Muscle of leg (tissue), 11 donors: ENCODE measurements around the gene TIAM2. TPM values are rescaled to one million over a fixed set of nuclear protein-coding genes. Genes with fewer than 3 reads are reported as not detected.

Experiments
- DNase-seq: peaks from one replicate; pipeline ENCODE4 v3.0.0; 2013
- H3K27ac ChIP-seq: one replicate; pipeline ENCODE4 v1.5.1; 2013; ENCODE audit warnings: mild to moderate bottlenecking, low read length, control low read depth
- H3K27me3 ChIP-seq: one replicate; pipeline ENCODE4 v1.6.1; 2013; ENCODE audit warnings: low read length; ENCODE audit not compliant: control insufficient read depth, insufficient read depth
- H3K36me3 ChIP-seq: one replicate; pipeline ENCODE4 v1.6.1; 2013; ENCODE audit warnings: low read length; ENCODE audit not compliant: control insufficient read depth, insufficient read depth
- H3K4me1 ChIP-seq: one replicate; pipeline ENCODE4 v1.6.1; 2013; ENCODE audit warnings: low read length; ENCODE audit not compliant: control insufficient read depth, insufficient read depth
- H3K4me3 ChIP-seq: one replicate; pipeline ENCODE4 v1.5.1; 2013; ENCODE audit warnings: low read length, control low read depth
- H3K9me3 ChIP-seq: replicated peaks from 2 replicates; pipeline ENCODE4 v1.6.1; 2013; ENCODE audit warnings: low read depth, low read length; ENCODE audit not compliant: control insufficient read depth
- WGBS: methylation state at CpG from one replicate; pipeline ENCODE4 v1.1.5; 2013; ENCODE audit warnings: missing lambda C conversion rate; ENCODE audit not compliant: insufficient coverage; 5-methylcytosine and 5-hydroxymethylcytosine counted together
- polyA plus RNA-seq, 8 donors: library from polyadenylated mRNA; unstranded; fragments of 120-200 nt; gene quantifications; one replicate each; pipeline versions ENCODE4 v1.2.1 to v1.2.3, GENCODE V29; 2013; ENCODE audit warnings: inconsistent platforms in 1 of 8, low replicate concordance in 1 of 8; ENCODE audit not compliant: insufficient read length in 8 of 8, insufficient read depth in 1 of 8
- total RNA-seq: library from RNA; stranded (reverse); fragments of 120-200 nt; gene quantifications from one replicate; pipeline ENCODE4 v1.2.4, GENCODE V29; 2013

The TIAM2 gene
- total and polyA plus RNA-seq, 9 donors = 11.3 to 16.7 (median 13.1) TPM

GRCh38 chr6:155155787-155156447 is 160.8 kb downstream of the TIAM2 start:
- H3K4me3 ChIP-seq = no peak overlapping the region
- H3K27me3 ChIP-seq = no peaks in the 10 kb centered on the region
- no peaks in the 10 kb centered on the region for H3K9me3 ChIP-seq
- H3K4me1 ChIP-seq = peaks cover 5% of the 10 kb centered on the region
- WGBS = 87% methylated on average over 8 of the region's 10 CpGs
- no peak for DNase-seq
- no peak overlapping the region for H3K27ac ChIP-seq
- H3K36me3 ChIP-seq = peaks cover 4% of the 10 kb centered on the region

GRCh38 chr6:155157101-155157500 is 162.0 kb downstream of the TIAM2 start:
- 92% methylated on average over 2 of the region's 6 CpGs for WGBS

GRCh38 chr6:155158030-155158843 is 163.1 kb downstream of the TIAM2 start:
- Histone ChIP-seq H3K9me3 (no peaks in the 10 kb centered on the region), H3K36me3 (no peaks in the 10 kb centered on the region), H3K27ac (no peak overlapping the region), H3K4me3 (no peak overlapping the region), H3K4me1 (peaks cover 5% of the 10 kb centered on the region), H3K27me3 (no peaks in the 10 kb centered on the region)
- no peak for DNase-seq
- no CpG with 5 or more reads among the region's 5 CpGs for WGBS

More at GRCh38 chr6:155157101-155157500, 162.0 kb downstream of the TIAM2 start:
- peaks cover 5% of the 10 kb centered on the region for H3K4me1 ChIP-seq
- no peak overlapping the region for H3K4me3 ChIP-seq
- no peak overlapping the region for H3K27ac ChIP-seq
- no peaks in the 10 kb centered on the region for H3K36me3 ChIP-seq
- no peaks in the 10 kb centered on the region for H3K27me3 ChIP-seq
- H3K9me3 ChIP-seq = no peaks in the 10 kb centered on the region
- no peak for DNase-seq

- no peak for DNase-seq
- Histone ChIP-seq H3K27ac (no peak overlapping the region), H3K9me3 (no peaks in the 10 kb centered on the region), H3K27me3 (no peaks in the 10 kb centered on the region), H3K4me3 (no peak overlapping the region), H3K4me1 (no peaks in the 10 kb centered on the region), H3K36me3 (peaks cover 9% of the 10 kb centered on the region)
- 84% methylated on average over 3 of the region's 3 CpGs for WGBS
Observed at GRCh38 chr6:155162682-155163081, 167.6 kb downstream of the TIAM2 start.

- H3K36me3 ChIP-seq = peaks cover 9% of the 10 kb centered on the region
- H3K9me3 ChIP-seq = no peaks in the 10 kb centered on the region
- H3K27me3 ChIP-seq = no peaks in the 10 kb centered on the region
- no peak overlapping the region for H3K27ac ChIP-seq
- no peak for DNase-seq
- no peaks in the 10 kb centered on the region for H3K4me1 ChIP-seq
- no peak overlapping the region for H3K4me3 ChIP-seq
- no CpG with 5 or more reads among the region's 1 CpG for WGBS
Observed at GRCh38 chr6:155163601-155164000, 168.5 kb downstream of the TIAM2 start.

- Histone ChIP-seq H3K27ac (no peak overlapping the region), H3K36me3 (peaks cover 9% of the 10 kb centered on the region), H3K4me3 (no peak overlapping the region), H3K27me3 (no peaks in the 10 kb centered on the region), H3K4me1 (no peaks in the 10 kb centered on the region), H3K9me3 (no peaks in the 10 kb centered on the region)
- 97% methylated on average over 10 of the region's 12 CpGs for WGBS
- DNase-seq = no peak
Observed at GRCh38 chr6:155165029-155165710, 170.1 kb downstream of the TIAM2 start.

- H3K4me1 ChIP-seq = peaks cover 8% of the 10 kb centered on the region
- 80% methylated on average over 1 of the region's 3 CpGs for WGBS
- H3K36me3 ChIP-seq = no peaks in the 10 kb centered on the region
- H3K4me3 ChIP-seq = no peak overlapping the region
- no peak for DNase-seq
- H3K27me3 ChIP-seq = no peaks in the 10 kb centered on the region
- no peak overlapping the region for H3K27ac ChIP-seq
- H3K9me3 ChIP-seq = no peaks in the 10 kb centered on the region
Observed at GRCh38 chr6:155170519-155170918, 175.4 kb downstream of the TIAM2 start.

GRCh38 chr6:155171109-155171746 is 176.1 kb downstream of the TIAM2 start:
- peak overlapping the region; percentile 43 for H3K27ac ChIP-seq
- peak; percentile 81 for DNase-seq
- H3K4me1 ChIP-seq = peaks cover 8% of the 10 kb centered on the region
- no peaks in the 10 kb centered on the region for H3K9me3 ChIP-seq
- H3K4me3 ChIP-seq = no peak overlapping the region
- WGBS = 6% methylated on average over 3 of the region's 6 CpGs
- H3K27me3 ChIP-seq = no peaks in the 10 kb centered on the region
- H3K36me3 ChIP-seq = no peaks in the 10 kb centered on the region

GRCh38 chr6:155171747-155172449 is 176.8 kb downstream of the TIAM2 start:
- no peak overlapping the region for H3K4me3 ChIP-seq
- H3K27ac ChIP-seq = peak overlapping the region; percentile 43

More at GRCh38 chr6:155171747-155172449, 176.8 kb downstream of the TIAM2 start:
- peak; percentile 84 for DNase-seq
- H3K9me3 ChIP-seq = no peaks in the 10 kb centered on the region
- H3K27me3 ChIP-seq = no peaks in the 10 kb centered on the region
- peaks cover 8% of the 10 kb centered on the region for H3K4me1 ChIP-seq
- peaks cover 3% of the 10 kb centered on the region for H3K36me3 ChIP-seq
- WGBS = 32% methylated on average over 4 of the region's 7 CpGs
